OCI-LY3 (cell line): ENCODE results near the gene EVX1.

Experiments used
- EZH2phosphoT487 ChIP-seq: fragments of 200-600 bp; shearing (Covaris generic); IDR thresholded peaks from 2 replicates; pipeline ENCODE4 v1.6.1; 2018; ENCODE audit warnings: antibody characterized with exemption, mixed run types, low read depth
- TF ChIP-seq, protein P1 (sequence below): fragments of 200-600, 300-600 bp; sonication (generic); IDR thresholded peaks from 2 replicates; pipeline ENCODE4 v1.5.1; 2014; ENCODE audit warnings: antibody characterized with exemption, low read length, low read depth

DNA sequence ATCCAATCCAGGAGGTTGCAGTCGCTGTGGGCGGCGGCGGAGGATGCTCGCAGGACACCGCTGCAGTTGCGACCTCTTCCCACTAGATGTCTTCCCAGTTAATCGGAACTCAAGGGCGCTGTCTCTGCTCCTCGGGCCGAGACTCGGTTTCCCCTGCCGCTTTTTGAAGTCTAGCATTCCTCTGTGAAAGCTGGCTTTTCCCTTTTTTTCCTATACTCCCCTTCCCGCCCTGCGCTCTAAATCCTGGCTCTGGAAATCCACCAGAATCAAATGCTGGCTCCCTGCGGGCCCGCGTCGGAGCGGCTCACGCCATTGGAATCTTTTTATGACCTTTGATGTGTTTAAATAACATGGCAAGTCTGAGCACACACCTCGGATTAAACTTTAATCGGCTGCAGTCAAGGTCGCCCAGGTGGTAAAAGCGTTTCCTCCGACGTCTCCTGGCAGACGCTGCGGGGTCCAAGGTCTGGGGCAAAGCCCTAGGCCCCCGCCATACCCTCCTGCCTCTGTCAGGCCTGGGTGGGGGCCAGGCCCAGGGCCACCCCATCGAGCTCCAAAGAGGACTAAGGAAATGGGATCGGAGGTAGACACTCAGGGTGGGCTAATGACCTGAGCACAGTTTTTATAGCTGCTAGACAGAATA is 32.0 kb upstream of the EVX1 start:
- TF ChIP-seq, protein P1, sequence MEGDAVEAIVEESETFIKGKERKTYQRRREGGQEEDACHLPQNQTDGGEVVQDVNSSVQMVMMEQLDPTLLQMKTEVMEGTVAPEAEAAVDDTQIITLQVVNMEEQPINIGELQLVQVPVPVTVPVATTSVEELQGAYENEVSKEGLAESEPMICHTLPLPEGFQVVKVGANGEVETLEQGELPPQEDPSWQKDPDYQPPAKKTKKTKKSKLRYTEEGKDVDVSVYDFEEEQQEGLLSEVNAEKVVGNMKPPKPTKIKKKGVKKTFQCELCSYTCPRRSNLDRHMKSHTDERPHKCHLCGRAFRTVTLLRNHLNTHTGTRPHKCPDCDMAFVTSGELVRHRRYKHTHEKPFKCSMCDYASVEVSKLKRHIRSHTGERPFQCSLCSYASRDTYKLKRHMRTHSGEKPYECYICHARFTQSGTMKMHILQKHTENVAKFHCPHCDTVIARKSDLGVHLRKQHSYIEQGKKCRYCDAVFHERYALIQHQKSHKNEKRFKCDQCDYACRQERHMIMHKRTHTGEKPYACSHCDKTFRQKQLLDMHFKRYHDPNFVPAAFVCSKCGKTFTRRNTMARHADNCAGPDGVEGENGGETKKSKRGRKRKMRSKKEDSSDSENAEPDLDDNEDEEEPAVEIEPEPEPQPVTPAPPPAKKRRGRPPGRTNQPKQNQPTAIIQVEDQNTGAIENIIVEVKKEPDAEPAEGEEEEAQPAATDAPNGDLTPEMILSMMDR = peak; percentile 62
- no peak for TF ChIP-seq EZH2phosphoT487
